B cell (primary cell): ENCODE results near the gene TAPBPL. TPM values are rescaled to one million over a fixed set of nuclear protein-coding genes. Genes with fewer than 3 reads are reported as not detected.
"Not testable (repeated sequence)": the region's sequence is repeated elsewhere in the genome, so short reads cannot be mapped to it uniquely, and the experiment has no call there.

Experiments used
- ATAC-seq: fragments of 200-7000 bp; cut with Tn5 transposase; one replicate; pipeline ENCODE4 v1.10.0; 2021; ENCODE audit warnings: low read depth, mild to moderate bottlenecking, moderate number of reproducible peaks, moderate library complexity
- CTCF ChIA-PET: fragments of 350-600 bp; sonication (Branson Sonifier 250); formaldehyde crosslinking; loops from one replicate; lab custom pipeline; 2021; ENCODE audit warnings: antibody characterized with exemption, inconsistent platforms; lab: Charles Lee
- POLR2A ChIA-PET: fragments of 350-600 bp; sonication (Branson Sonifier 250); formaldehyde crosslinking; loops from one replicate; lab custom pipeline; 2021; ENCODE audit warnings: antibody characterized with exemption; lab: Charles Lee
- DNase-seq: peaks from one replicate; pipeline ENCODE4 v3.0.0; 2013
- H2AFZ ChIP-seq: 2 replicates; pipeline ENCODE4 v1.6.1; 2012; ENCODE audit warnings: mild to moderate bottlenecking, low read depth, low read length; ENCODE audit not compliant: insufficient read depth, poor library complexity, severe bottlenecking
- H3K27ac ChIP-seq, 2 donors: 1 replicate in 1 of 2; 2 replicates in 1 of 2; pipeline ENCODE4 v1.5.1; 2012 to 2013; ENCODE audit warnings: low read length in 2 of 2, mild to moderate bottlenecking in 2 of 2, moderate library complexity in 1 of 2
- H3K27me3 ChIP-seq, 4 experiments: fragments of 200-600 bp in 1 of 4; sonication (generic) in 1 of 4; replicated peaks in 1 of 4; 1 replicate in 2 of 4; 2 replicates in 2 of 4; pipeline versions ENCODE4 v1.6.1 to v1.7.0; 2013 to 2016; ENCODE audit warnings: low read length in 3 of 4, mild to moderate bottlenecking in 2 of 4, mixed read lengths in 1 of 4, moderate library complexity in 1 of 4; ENCODE audit not compliant: insufficient read depth in 4 of 4, control insufficient read depth in 3 of 4; ENCODE audit errors: control extremely low read depth in 1 of 4
- H3K36me3 ChIP-seq, 2 experiments: replicated peaks in 1 of 2; 1 replicate in 1 of 2; 2 replicates in 1 of 2; pipeline versions ENCODE4 v1.6.1 to v1.7.1; 2013; ENCODE audit warnings: low read length in 1 of 2; ENCODE audit not compliant: insufficient read depth in 2 of 2, control insufficient read depth in 1 of 2; ENCODE audit errors: control extremely low read depth in 1 of 2, extremely low read depth in 1 of 2
- H3K4me1 ChIP-seq, 2 donors: fragments of 200-600 bp in 1 of 2; sonication (generic) in 1 of 2; 1 replicate in 1 of 2; 2 replicates in 1 of 2; pipeline versions ENCODE4 v1.5.1 to v1.6.1; 2013 to 2017; ENCODE audit warnings: low read length in 2 of 2; ENCODE audit not compliant: control insufficient read depth in 2 of 2, insufficient read depth in 2 of 2
- H3K4me2 ChIP-seq: replicated peaks from 2 replicates; pipeline ENCODE3; 2012; ENCODE audit warnings: mild to moderate bottlenecking, low read depth, low read length; ENCODE audit not compliant: poor library complexity, severe bottlenecking
- H3K4me3 ChIP-seq, 5 experiments: fragments of 200-600 bp in 1 of 5; sonication (generic) in 1 of 5; 1 replicate in 3 of 5; 2 replicates in 2 of 5; pipeline versions ENCODE4 v1.5.1 to v1.7.0; 2011 to 2016; ENCODE audit warnings: low read length in 4 of 5, mild to moderate bottlenecking in 4 of 5, low read depth in 2 of 5, control low read depth in 1 of 5, moderate library complexity in 1 of 5; ENCODE audit not compliant: insufficient read depth in 1 of 5; ENCODE audit errors: control extremely low read depth in 1 of 5, extremely low read depth in 1 of 5
- H3K79me2 ChIP-seq: fragments of 200-600 bp; sonication (generic); one replicate; pipeline ENCODE4 v1.6.0; 2016; ENCODE audit warnings: low read length; ENCODE audit not compliant: control insufficient read depth, insufficient read depth
- H3K9ac ChIP-seq: fragments of 200-600 bp; sonication (generic); 2 replicates; pipeline ENCODE4 v1.6.1; 2017; ENCODE audit warnings: mild to moderate bottlenecking, low read length, moderate library complexity
- H3K9me3 ChIP-seq, 3 donors: one replicate each; pipeline versions ENCODE4 v1.6.1 to v1.7.1; 2013; ENCODE audit warnings: low read length in 2 of 3; ENCODE audit not compliant: control insufficient read depth in 2 of 3, insufficient read depth in 1 of 3; ENCODE audit errors: control extremely low read depth in 1 of 3
- H4K20me1 ChIP-seq: 2 replicates; pipeline ENCODE4 v1.6.0; 2012; ENCODE audit warnings: mild to moderate bottlenecking, low read length; ENCODE audit not compliant: insufficient read depth, control insufficient read depth, poor library complexity, severe bottlenecking
- H3K27ac Mint-ChIP-seq: one replicate; pipeline ENCODE4 v1.8.0; 2021; ENCODE audit warnings: mixed read lengths
- H3K27me3 Mint-ChIP-seq: one replicate; pipeline ENCODE4 v1.8.0; 2021; ENCODE audit warnings: mixed read lengths
- H3K4me1 Mint-ChIP-seq: one replicate; pipeline ENCODE4 v1.8.0; 2021; ENCODE audit warnings: mixed read lengths
- H3K4me3 Mint-ChIP-seq: one replicate; pipeline ENCODE4 v1.8.0; 2021; ENCODE audit warnings: mixed read lengths
- H3K9me3 Mint-ChIP-seq: one replicate; pipeline ENCODE4 v1.8.0; 2022; ENCODE audit warnings: mixed read lengths; ENCODE audit not compliant: insufficient read depth
- EZH2 ChIP-seq: IDR thresholded peaks from 2 replicates; pipeline ENCODE4 v1.6.1; 2012; ENCODE audit warnings: borderline replicate concordance, low read depth, mild to moderate bottlenecking, moderate library complexity, low read length; ENCODE audit not compliant: insufficient read depth, poor library complexity, severe bottlenecking
- WGBS: methylation state at CpG from one replicate; pipeline ENCODE4 v1.1.5; 2013; ENCODE audit warnings: missing lambda C conversion rate; ENCODE audit not compliant: insufficient coverage; 5-methylcytosine and 5-hydroxymethylcytosine counted together
- intact Hi-C: fragments of 100-400 bp; cut with micrococcal nuclease; formaldehyde crosslinking; loops from one replicate; pipeline ENCODE4 v1.10.0; 2022
- polyA plus RNA-seq: library from polyadenylated mRNA; depleted of rRNA; stranded (reverse); fragments of >200 nt; gene quantifications from 2 replicates; pipeline ENCODE4 v1.2.3, GENCODE V29; 2012
- total RNA-seq, 2 donors: library from RNA; stranded (reverse); fragments of 120-200 nt in 1 of 2; gene quantifications; 1 replicate in 1 of 2; 2 replicates in 1 of 2; pipeline versions ENCODE4 v1.2.3 to v1.2.4, GENCODE V29; 2013 to 2022
- TF ChIP-seq, protein P1 (sequence below): fragments of 200-600 bp; IDR thresholded peaks from one replicate; pipeline ENCODE4 v1.8.0; 2022; ENCODE audit warnings: antibody characterized with exemption, mild to moderate bottlenecking

Gene TAPBPL
- total and polyA plus RNA-seq, 2 donors (not counting 1 experiment from before 2014, with no cell fraction given): 80.5 to 103 TPM

DNA sequence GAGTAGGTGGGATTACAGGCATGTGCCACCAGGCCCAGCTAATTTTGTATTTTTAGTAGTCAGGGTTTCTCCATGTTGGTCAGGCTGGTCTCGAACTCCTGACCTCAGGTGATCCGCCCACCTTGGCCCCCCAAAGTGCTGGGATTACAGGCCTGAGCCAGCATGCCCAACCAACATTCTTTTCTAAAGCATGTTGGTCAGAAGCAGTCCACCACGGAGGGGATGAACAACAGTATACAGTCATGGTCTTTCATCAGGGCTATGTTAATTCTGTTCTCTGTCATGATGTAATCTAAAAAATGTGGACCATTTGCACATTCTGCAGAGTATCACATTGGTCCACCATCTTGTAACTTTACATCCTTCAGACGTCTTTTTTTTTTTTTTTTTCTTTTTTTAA, 37.6 kb downstream of the TAPBPL start:
- no peak overlapping the region for H3K4me2 ChIP-seq
- H3K27ac Mint-ChIP-seq: no peak overlapping the region
- H2AFZ ChIP-seq: no peak overlapping the region
- H3K4me3 ChIP-seq: no peak overlapping the region
- no peak for ATAC-seq
- POLR2A ChIA-PET: interaction anchor here (0.6 to 0.7 kb wide), 2 partner anchors 13 to 46 kb away, joined by 5 to 7 read pairs; no protein-coding TSS in a partner anchor
- WGBS: 88% methylated on average over 3 of the region's 4 CpGs
- peaks cover 16% of the 10 kb centered on the region for H3K4me1 Mint-ChIP-seq
- H3K27ac ChIP-seq: no peak overlapping the region
- no peaks in the 10 kb centered on the region for H4K20me1 ChIP-seq
- intact Hi-C loops: no loop called here
- DNase-seq: no peak
- H3K79me2 ChIP-seq: peaks cover 7% of the 10 kb centered on the region
- H3K9me3 ChIP-seq: no peaks in the 10 kb centered on the region
- TF ChIP-seq EZH2: no peak
- TF ChIP-seq, protein P1, sequence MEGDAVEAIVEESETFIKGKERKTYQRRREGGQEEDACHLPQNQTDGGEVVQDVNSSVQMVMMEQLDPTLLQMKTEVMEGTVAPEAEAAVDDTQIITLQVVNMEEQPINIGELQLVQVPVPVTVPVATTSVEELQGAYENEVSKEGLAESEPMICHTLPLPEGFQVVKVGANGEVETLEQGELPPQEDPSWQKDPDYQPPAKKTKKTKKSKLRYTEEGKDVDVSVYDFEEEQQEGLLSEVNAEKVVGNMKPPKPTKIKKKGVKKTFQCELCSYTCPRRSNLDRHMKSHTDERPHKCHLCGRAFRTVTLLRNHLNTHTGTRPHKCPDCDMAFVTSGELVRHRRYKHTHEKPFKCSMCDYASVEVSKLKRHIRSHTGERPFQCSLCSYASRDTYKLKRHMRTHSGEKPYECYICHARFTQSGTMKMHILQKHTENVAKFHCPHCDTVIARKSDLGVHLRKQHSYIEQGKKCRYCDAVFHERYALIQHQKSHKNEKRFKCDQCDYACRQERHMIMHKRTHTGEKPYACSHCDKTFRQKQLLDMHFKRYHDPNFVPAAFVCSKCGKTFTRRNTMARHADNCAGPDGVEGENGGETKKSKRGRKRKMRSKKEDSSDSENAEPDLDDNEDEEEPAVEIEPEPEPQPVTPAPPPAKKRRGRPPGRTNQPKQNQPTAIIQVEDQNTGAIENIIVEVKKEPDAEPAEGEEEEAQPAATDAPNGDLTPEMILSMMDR: no peak
- peaks cover 9 to 13% of the 10 kb centered on the region in 2 donors for H3K4me1 ChIP-seq
- H3K9ac ChIP-seq: no peak overlapping the region
- no peaks in the 10 kb centered on the region for H3K9me3 Mint-ChIP-seq
- H3K27me3 Mint-ChIP-seq: no peaks in the 10 kb centered on the region
- no peaks in the 10 kb centered on the region for H3K27me3 ChIP-seq
- CTCF ChIA-PET: no interaction called here
- peaks cover 2 to 10% of the 10 kb centered on the region in 2 experiments for H3K36me3 ChIP-seq
- H3K4me3 Mint-ChIP-seq: no peak overlapping the region

DNA sequence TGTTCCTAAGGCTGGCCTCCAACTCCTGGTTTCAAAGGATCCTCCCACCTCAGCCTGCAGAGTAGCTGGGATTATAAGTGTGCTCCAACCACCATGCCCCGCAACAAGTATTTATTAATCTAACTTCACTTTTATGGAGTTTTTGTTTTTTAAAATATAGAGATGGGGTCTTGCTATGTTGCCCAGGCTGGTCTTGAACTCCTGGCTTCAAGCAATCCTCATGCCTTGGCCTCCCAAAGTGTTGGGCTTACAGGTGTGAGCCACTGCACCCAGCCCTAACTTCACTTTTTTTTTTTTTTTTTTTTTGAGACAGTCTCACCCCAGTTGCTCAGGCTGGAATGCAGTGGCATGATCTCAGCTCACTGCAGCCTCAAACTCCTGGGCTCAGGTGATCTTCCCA, 38.8 kb downstream of the TAPBPL start:
- H3K27me3 ChIP-seq, H3K27ac Mint-ChIP-seq, H3K27me3 Mint-ChIP-seq, ATAC-seq, H3K4me2 ChIP-seq, DNase-seq, H2AFZ ChIP-seq, H3K4me3 ChIP-seq, H3K4me3 Mint-ChIP-seq, H4K20me1 ChIP-seq, intact Hi-C loops, H3K9me3 Mint-ChIP-seq, H3K27ac ChIP-seq, H3K9me3 ChIP-seq, H3K79me2 ChIP-seq, H3K9ac ChIP-seq: not testable (repeated sequence)
- Histone ChIP-seq H3K4me1 (peaks cover 21 to 25% of the 10 kb centered on the region in 2 donors), H3K36me3 (peaks cover 2 to 13% of the 10 kb centered on the region in 2 experiments)
- POLR2A ChIA-PET: interaction anchor here (4.8 kb wide), 1 partner anchor 20 kb away, joined by 46 read pairs; the partner anchor contains the start of gene VAMP1
- CTCF ChIA-PET: interaction anchor here (0.6 to 1.5 kb wide), 2 partner anchors 8 to 25 kb away, joined by 5 to 6 read pairs; no protein-coding TSS in a partner anchor
- H3K4me1 Mint-ChIP-seq: peaks cover 28% of the 10 kb centered on the region
- WGBS: no CpG with 5 or more reads among the region's 1 CpG
